Effector memory CD4-positive, alpha-beta T cell (primary cell): ENCODE results near the gene B4GAT1.

Experiments used
- DNase-seq, 3 donors: peaks; one replicate each; pipeline ENCODE4 v3.0.0-alpha.2; 2020
- H3K27ac ChIP-seq: 2 replicates; pipeline ENCODE4 v1.7.0; 2013; ENCODE audit warnings: mild to moderate bottlenecking, low read length, moderate library complexity; ENCODE audit not compliant: insufficient read depth, poor library complexity, severe bottlenecking
- H3K27me3 ChIP-seq: replicated peaks from 2 replicates; pipeline ENCODE4 v1.7.0; 2013; ENCODE audit warnings: mild to moderate bottlenecking, low read length; ENCODE audit not compliant: insufficient read depth, control insufficient read depth, poor library complexity, severe bottlenecking
- H3K36me3 ChIP-seq: 2 replicates; pipeline ENCODE4 v1.7.0; 2013; ENCODE audit warnings: mild to moderate bottlenecking, low read length, moderate library complexity; ENCODE audit not compliant: control insufficient read depth, insufficient read depth
- H3K4me1 ChIP-seq: 2 replicates; pipeline ENCODE4 v1.7.0; 2013; ENCODE audit warnings: low read length, mild to moderate bottlenecking; ENCODE audit not compliant: control insufficient read depth, insufficient read depth, poor library complexity, severe bottlenecking
- H3K4me3 ChIP-seq: 2 replicates; pipeline ENCODE4 v1.7.0; 2013; ENCODE audit warnings: low read length, low read depth, mild to moderate bottlenecking; ENCODE audit not compliant: insufficient read depth, poor library complexity, severe bottlenecking
- H3K9me3 ChIP-seq: 2 replicates; pipeline ENCODE4 v1.7.0; 2013; ENCODE audit warnings: mild to moderate bottlenecking, low read length, moderate library complexity; ENCODE audit not compliant: control insufficient read depth

B4GAT1 gene

GRCh38 chr11:66336234-66337102 lies 11.0 kb downstream of the B4GAT1 start, which contains the start of gene RIN1:
Gene RIN1, minus strand, starts transcription at chr11:66336434. Its CDS starts 32 bp downstream, at chr11:66336402.
- H3K27ac ChIP-seq = peak within 1 kb of the TSS; percentile 53
- H3K36me3 ChIP-seq = peaks cover 34% of the 10 kb centered on the region
- DNase-seq = peak in 2 of 3 donors; percentile 29
- no peaks in the 10 kb centered on the region for H3K9me3 ChIP-seq
- peak within 1 kb of the TSS; percentile 62 for H3K4me3 ChIP-seq
- no peaks in the 10 kb centered on the region for H3K27me3 ChIP-seq
- peaks cover 17% of the 10 kb centered on the region for H3K4me1 ChIP-seq

GRCh38 chr11:66335531-66336233 lies 11.7 kb downstream of the B4GAT1 start:
- H3K9me3 ChIP-seq = no peaks in the 10 kb centered on the region
- peaks cover 17% of the 10 kb centered on the region for H3K4me1 ChIP-seq
- DNase-seq = no peak
- H3K27me3 ChIP-seq = no peaks in the 10 kb centered on the region
- H3K4me3 ChIP-seq = peak overlapping the region; percentile 62
- peak overlapping the region; percentile 53 for H3K27ac ChIP-seq
- peaks cover 26% of the 10 kb centered on the region for H3K36me3 ChIP-seq

- no peaks in the 10 kb centered on the region for H3K27me3 ChIP-seq
- H3K27ac ChIP-seq = no peak overlapping the region
- no peak for DNase-seq
- peaks cover 18% of the 10 kb centered on the region for H3K36me3 ChIP-seq
- H3K9me3 ChIP-seq = no peaks in the 10 kb centered on the region
- H3K4me1 ChIP-seq = peaks cover 17% of the 10 kb centered on the region
- H3K4me3 ChIP-seq = no peak overlapping the region
Observed at GRCh38 chr11:66334605-66335442, 12.6 kb downstream of the B4GAT1 start.

- Histone ChIP-seq H3K36me3 (peaks cover 10% of the 10 kb centered on the region), H3K27me3 (no peaks in the 10 kb centered on the region), H3K4me1 (peaks cover 17% of the 10 kb centered on the region), H3K4me3 (no peak overlapping the region), H3K9me3 (no peaks in the 10 kb centered on the region), H3K27ac (no peak overlapping the region)
- no peak for DNase-seq
Observed at GRCh38 chr11:66333896-66334604, 13.4 kb downstream of the B4GAT1 start.

- Histone ChIP-seq H3K9me3 (no peaks in the 10 kb centered on the region), H3K4me1 (peaks cover 22% of the 10 kb centered on the region), H3K27me3 (no peaks in the 10 kb centered on the region), H3K4me3 (no peak overlapping the region), H3K36me3 (peaks cover 4% of the 10 kb centered on the region), H3K27ac (no peak overlapping the region)
- DNase-seq = no peak
Observed at GRCh38 chr11:66333220-66333877, 14.1 kb downstream of the B4GAT1 start.

- Histone ChIP-seq H3K4me1 (peaks cover 28% of the 10 kb centered on the region), H3K36me3 (no peaks in the 10 kb centered on the region), H3K27ac (no peak overlapping the region), H3K9me3 (no peaks in the 10 kb centered on the region), H3K27me3 (no peaks in the 10 kb centered on the region), H3K4me3 (no peak overlapping the region)
- DNase-seq = no peak
Observed at GRCh38 chr11:66332371-66333219, 14.8 kb downstream of the B4GAT1 start.

GRCh38 chr11:66331542-66332370 lies 15.7 kb downstream of the B4GAT1 start:
- H3K36me3 ChIP-seq = no peaks in the 10 kb centered on the region
- no peaks in the 10 kb centered on the region for H3K9me3 ChIP-seq
- no peak overlapping the region for H3K27ac ChIP-seq
- peaks cover 32% of the 10 kb centered on the region for H3K4me1 ChIP-seq
- no peak for DNase-seq
- H3K4me3 ChIP-seq = no peak overlapping the region
- H3K27me3 ChIP-seq = no peaks in the 10 kb centered on the region

- H3K4me3 ChIP-seq = no peak overlapping the region
- H3K27me3 ChIP-seq = no peaks in the 10 kb centered on the region
- H3K27ac ChIP-seq = no peak overlapping the region
- H3K9me3 ChIP-seq = no peaks in the 10 kb centered on the region
- peaks cover 30% of the 10 kb centered on the region for H3K4me1 ChIP-seq
- no peaks in the 10 kb centered on the region for H3K36me3 ChIP-seq
- no peak for DNase-seq
Observed at GRCh38 chr11:66330931-66331330, 16.5 kb downstream of the B4GAT1 start.
